SK-N-SH (cell line): Measurements from ENCODE around the gene ATP1A1.

ENCODE experiments used
- CHD2 ChIP-seq: fragments of 150-350 bp; IDR thresholded peaks from 2 replicates; pipeline ENCODE4 v1.6.1; 2018; ENCODE audit warnings: low read length; ENCODE audit not compliant: partially characterized antibody
- EP300 ChIP-seq, 2 experiments: IDR thresholded peaks; 2 replicates each; pipeline versions ENCODE4 v1.4.0 to v1.6.1; 2012; ENCODE audit warnings: borderline replicate concordance in 1 of 2, low read depth in 1 of 2, low read length in 1 of 2
- GABPA ChIP-seq: IDR thresholded peaks from 2 replicates; pipeline ENCODE4 v1.4.0; 2012; ENCODE audit warnings: low read depth, mild to moderate bottlenecking
- JUND ChIP-seq: IDR thresholded peaks from 2 replicates; pipeline ENCODE4 v1.4.0; 2012
- POLR2AphosphoS5 ChIP-seq: IDR thresholded peaks from 2 replicates; pipeline ENCODE4 v1.6.1; 2012; ENCODE audit warnings: low read depth, low read length
- RFX5 ChIP-seq: IDR thresholded peaks from 2 replicates; pipeline ENCODE4 v1.6.1; 2012; ENCODE audit warnings: mild to moderate bottlenecking, improper control_type of control experiment, low read length
- SIN3A ChIP-seq: IDR thresholded peaks from 2 replicates; pipeline ENCODE4 v1.6.1; 2012; ENCODE audit warnings: low read depth, mild to moderate bottlenecking, low read length, moderate library complexity, borderline replicate concordance
- SMC3 ChIP-seq: IDR thresholded peaks from 2 replicates; pipeline ENCODE4 v1.6.1; 2012; ENCODE audit warnings: low read depth, low read length, improper control_type of control experiment
- TAF1 ChIP-seq: IDR thresholded peaks from 2 replicates; pipeline ENCODE4 v1.6.1; 2012; ENCODE audit warnings: low read depth, mild to moderate bottlenecking, low read length, moderate library complexity, borderline replicate concordance
- YY1 ChIP-seq: IDR thresholded peaks from 2 replicates; pipeline ENCODE4 v1.4.0; 2012; ENCODE audit warnings: low read depth, mild to moderate bottlenecking
- TF ChIP-seq, protein P1 (sequence below): fragments of 200-600 bp; sonication (generic); IDR thresholded peaks from 2 replicates; pipeline ENCODE4 v1.6.1; 2017; ENCODE audit warnings: antibody characterized with exemption, mild to moderate bottlenecking, moderate library complexity
- TF ChIP-seq, protein P2 (sequence below): IDR thresholded peaks from 2 replicates; pipeline ENCODE4 v1.4.0; 2012; ENCODE audit warnings: low read depth
- TF ChIP-seq, protein P3 (sequence below): fragments of 150-350 bp; IDR thresholded peaks from 2 replicates; pipeline ENCODE4 v1.6.1; 2016; ENCODE audit warnings: mild to moderate bottlenecking, low read depth, low read length
- TF ChIP-seq, protein P4 (sequence below): IDR thresholded peaks from 2 replicates; pipeline ENCODE4 v1.6.1; 2012; ENCODE audit warnings: mild to moderate bottlenecking, low read depth, low read length, moderate library complexity

GRCh38 chr1:116425987-116426386 lies 52.9 kb downstream of the ATP1A1 start:
- TF ChIP-seq SMC3 (no peak), CHD2 (no peak), YY1 (no peak), EP300 (IDR thresholded peaks at IDR 0.05; ENCODE audit: borderline replicate concordance in 1 of 2, low read depth in 1 of 2, low read length in 1 of 2) (no peak), JUND (no peak), TAF1 (no peak), GABPA (no peak), SIN3A (no peak), POLR2AphosphoS5 (no peak), RFX5 (no peak)
- TF ChIP-seq, protein P1, sequence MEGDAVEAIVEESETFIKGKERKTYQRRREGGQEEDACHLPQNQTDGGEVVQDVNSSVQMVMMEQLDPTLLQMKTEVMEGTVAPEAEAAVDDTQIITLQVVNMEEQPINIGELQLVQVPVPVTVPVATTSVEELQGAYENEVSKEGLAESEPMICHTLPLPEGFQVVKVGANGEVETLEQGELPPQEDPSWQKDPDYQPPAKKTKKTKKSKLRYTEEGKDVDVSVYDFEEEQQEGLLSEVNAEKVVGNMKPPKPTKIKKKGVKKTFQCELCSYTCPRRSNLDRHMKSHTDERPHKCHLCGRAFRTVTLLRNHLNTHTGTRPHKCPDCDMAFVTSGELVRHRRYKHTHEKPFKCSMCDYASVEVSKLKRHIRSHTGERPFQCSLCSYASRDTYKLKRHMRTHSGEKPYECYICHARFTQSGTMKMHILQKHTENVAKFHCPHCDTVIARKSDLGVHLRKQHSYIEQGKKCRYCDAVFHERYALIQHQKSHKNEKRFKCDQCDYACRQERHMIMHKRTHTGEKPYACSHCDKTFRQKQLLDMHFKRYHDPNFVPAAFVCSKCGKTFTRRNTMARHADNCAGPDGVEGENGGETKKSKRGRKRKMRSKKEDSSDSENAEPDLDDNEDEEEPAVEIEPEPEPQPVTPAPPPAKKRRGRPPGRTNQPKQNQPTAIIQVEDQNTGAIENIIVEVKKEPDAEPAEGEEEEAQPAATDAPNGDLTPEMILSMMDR: no peak
- TF ChIP-seq, protein P2, sequence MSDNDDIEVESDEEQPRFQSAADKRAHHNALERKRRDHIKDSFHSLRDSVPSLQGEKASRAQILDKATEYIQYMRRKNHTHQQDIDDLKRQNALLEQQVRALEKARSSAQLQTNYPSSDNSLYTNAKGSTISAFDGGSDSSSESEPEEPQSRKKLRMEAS: no peak
- TF ChIP-seq, protein P3, sequence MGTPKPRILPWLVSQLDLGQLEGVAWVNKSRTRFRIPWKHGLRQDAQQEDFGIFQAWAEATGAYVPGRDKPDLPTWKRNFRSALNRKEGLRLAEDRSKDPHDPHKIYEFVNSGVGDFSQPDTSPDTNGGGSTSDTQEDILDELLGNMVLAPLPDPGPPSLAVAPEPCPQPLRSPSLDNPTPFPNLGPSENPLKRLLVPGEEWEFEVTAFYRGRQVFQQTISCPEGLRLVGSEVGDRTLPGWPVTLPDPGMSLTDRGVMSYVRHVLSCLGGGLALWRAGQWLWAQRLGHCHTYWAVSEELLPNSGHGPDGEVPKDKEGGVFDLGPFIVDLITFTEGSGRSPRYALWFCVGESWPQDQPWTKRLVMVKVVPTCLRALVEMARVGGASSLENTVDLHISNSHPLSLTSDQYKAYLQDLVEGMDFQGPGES: no peak
- TF ChIP-seq, protein P4, sequence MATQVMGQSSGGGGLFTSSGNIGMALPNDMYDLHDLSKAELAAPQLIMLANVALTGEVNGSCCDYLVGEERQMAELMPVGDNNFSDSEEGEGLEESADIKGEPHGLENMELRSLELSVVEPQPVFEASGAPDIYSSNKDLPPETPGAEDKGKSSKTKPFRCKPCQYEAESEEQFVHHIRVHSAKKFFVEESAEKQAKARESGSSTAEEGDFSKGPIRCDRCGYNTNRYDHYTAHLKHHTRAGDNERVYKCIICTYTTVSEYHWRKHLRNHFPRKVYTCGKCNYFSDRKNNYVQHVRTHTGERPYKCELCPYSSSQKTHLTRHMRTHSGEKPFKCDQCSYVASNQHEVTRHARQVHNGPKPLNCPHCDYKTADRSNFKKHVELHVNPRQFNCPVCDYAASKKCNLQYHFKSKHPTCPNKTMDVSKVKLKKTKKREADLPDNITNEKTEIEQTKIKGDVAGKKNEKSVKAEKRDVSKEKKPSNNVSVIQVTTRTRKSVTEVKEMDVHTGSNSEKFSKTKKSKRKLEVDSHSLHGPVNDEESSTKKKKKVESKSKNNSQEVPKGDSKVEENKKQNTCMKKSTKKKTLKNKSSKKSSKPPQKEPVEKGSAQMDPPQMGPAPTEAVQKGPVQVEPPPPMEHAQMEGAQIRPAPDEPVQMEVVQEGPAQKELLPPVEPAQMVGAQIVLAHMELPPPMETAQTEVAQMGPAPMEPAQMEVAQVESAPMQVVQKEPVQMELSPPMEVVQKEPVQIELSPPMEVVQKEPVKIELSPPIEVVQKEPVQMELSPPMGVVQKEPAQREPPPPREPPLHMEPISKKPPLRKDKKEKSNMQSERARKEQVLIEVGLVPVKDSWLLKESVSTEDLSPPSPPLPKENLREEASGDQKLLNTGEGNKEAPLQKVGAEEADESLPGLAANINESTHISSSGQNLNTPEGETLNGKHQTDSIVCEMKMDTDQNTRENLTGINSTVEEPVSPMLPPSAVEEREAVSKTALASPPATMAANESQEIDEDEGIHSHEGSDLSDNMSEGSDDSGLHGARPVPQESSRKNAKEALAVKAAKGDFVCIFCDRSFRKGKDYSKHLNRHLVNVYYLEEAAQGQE: no peak
